HG03432 (cell line): ENCODE data around the gene AP1M1.
"Not testable (repeated sequence)": the region's sequence is repeated elsewhere in the genome, so short reads cannot be mapped to it uniquely, and the experiment has no call there.

ENCODE experiments used
- ATAC-seq: cut with Tn5 transposase; IDR thresholded peaks from one replicate; pipeline ENCODE4 v1.9.1; 2021; ENCODE audit warnings: mild to moderate bottlenecking, moderate library complexity; ENCODE audit not compliant: unreplicated experiment

The AP1M1 gene

DNA sequence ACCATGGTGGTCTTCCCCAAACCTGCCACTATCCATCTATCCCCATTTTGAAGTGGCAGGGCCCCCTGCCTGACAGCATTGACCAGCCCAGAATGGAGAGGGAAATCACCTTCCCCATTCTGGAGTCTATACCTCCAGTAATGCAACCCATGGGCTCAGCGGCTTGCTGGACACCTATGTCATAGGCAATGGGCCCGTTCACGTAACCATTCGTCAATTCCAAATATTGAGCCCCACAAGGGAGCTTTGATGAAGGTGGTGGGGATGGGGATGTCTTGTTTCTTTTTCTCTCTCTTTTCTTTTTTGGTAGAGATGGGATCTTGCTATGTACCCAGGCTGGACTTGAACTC is 63.1 kb downstream of the AP1M1 start:
- ATAC-seq: no peak

DNA sequence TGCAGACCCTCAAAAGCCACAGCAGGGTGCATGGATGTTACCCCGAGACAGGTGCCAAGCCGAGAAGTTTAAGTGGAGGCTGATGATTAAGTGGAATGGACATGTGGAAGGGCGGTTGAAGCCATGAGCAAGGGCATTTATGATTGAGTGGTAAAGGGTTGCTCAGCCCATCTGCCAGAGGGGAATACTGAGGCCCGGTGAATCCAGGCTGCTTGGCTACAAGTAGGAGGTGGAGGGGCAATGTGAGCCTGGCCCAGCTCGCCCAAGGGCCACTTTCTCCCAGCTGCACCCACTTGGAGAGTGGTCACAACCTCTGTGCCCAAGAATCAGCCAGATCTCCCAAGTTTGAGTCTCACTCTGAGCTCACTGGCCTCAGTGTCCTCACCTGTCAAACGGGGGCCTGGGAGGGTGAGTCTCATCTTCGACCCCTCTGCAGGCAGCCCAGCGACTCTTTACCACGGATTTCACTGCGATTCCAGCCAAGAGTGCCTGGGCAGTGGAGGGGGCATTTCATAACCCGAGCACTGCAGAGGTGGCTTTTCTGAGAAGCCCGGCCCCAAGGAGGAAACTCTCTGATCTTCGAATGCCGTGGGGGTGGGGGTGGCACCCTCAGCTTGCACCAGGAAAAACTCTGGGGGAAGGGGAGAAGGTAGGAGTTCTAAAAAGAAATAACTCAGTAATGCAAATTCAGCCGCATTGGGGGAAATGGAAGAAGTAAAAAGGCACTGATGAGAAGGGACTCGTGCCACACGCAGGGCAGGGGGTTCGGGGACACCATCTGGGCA is 64.1 kb downstream of the AP1M1 start:
- no peak for ATAC-seq

DNA sequence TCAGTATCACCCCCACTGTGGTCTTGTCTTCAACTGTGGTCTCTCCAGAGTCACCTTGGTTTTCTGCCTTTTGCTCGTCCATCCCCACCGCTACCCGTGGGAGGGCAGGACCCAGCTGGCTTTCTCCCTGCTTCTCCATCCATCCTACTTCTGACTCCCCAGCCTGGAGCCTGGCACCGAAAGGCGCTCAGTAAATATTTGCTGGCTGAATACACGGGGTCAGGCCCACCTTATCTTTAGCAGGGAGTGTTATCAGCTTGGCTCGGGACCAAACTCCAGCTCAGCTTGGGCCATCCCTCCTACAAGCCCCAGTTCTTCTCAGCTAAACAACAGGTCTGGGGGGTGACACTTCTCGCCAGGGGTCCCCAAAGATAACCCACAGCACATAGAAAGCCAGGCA is 64.9 kb downstream of the AP1M1 start:
- no peak for ATAC-seq

DNA sequence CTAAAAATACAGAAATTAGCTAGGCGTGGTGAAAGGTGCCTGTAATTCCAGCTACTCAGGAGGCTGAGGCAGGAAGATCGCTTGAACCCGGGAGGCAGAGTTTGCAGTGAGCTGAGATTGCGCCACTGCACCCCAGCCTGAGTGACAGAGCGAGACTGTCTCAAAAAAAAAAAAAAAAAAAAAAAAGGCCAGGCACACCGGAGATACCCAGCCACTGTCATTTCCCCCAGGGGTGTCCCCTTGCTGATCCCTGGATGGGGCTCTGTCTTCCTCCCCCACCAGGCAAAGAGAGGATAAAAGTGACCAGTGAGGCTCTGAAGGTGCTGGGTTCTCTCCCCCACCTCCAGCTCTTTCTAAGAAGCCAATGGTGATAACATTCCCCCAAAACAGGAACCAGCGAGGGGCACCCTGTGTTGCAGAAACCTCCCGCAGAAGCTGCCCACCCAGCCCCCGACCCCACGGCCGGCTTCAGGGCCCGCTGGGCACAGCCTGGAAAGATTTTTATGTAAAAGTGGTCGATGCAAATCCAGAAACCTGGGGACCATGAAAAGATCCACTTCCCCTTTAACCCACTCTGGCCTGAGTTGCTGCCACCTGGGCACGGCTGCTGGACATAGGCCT is 65.5 kb downstream of the AP1M1 start:
- no peak for ATAC-seq

DNA sequence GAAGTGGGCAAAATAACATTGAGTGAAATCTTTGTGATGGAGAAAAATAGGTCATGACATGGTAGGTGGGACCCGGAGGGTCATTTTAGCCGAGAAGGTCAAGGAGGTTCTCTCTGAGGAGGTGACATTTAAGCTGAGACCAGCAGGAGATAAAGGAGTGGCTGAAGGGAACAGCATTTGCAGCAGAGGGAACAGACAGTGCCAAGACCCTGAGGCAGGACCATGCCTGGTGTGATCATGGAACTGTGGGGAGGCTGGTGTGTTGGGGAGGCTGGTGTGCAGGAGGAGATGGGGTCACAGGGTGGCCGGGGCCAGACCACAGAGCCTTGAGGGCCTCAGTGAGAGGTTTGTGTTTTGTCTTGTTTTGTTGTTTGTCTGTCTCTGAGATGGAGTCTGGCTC is 67.5 kb downstream of the AP1M1 start:
- ATAC-seq: no peak

DNA sequence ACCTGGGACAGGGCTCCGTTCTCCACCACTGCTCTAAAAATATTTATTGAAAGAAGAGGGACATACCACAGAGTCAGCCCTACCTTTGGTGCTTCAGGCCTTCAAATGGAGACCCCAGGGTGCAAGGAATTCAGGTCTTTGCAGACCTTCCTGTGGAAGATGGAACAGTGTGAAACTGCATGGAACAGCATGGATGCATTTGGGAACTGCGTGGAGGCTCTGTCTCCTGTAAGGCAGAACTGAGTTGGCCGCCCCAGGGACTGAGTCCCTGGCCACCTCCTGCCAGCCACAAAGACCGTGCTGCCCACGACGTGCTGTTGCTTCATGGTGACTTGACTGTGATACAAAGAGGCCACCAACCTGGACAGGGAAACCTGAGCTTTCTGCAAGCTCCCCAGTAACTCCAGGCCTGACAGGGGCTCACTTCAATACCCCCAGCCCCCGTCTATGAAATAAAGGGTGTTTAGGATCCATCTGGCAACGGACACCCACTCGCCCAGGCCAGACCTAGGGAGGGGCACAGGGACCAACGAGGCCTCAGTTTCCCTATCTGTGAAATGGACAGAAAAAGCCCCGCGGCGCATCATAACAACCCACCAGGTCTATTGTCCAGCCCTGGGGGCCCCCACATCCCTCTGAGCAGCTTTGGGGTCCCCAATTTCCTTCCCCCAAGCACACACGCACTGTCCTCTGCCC is 68.3 kb downstream of the AP1M1 start:
- no peak for ATAC-seq

DNA sequence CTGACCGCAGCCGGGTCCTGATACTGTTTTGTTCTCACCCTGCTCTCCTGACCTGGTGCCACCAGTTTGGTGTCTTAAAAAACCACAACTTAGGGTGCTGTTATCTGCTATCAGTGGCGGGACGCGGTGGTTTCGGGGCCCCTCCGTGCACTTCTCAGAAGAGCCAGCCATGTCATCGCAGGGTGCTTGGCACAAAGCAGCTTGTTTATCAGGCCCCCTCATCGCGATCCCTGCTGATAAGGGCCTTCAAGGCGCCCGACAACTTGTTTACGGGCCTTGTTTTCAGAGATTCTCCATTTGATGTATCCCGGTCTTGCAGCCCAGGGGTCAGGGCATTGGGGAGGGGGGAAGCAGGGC is 68.9 kb downstream of the AP1M1 start:
- no peak for ATAC-seq

DNA sequence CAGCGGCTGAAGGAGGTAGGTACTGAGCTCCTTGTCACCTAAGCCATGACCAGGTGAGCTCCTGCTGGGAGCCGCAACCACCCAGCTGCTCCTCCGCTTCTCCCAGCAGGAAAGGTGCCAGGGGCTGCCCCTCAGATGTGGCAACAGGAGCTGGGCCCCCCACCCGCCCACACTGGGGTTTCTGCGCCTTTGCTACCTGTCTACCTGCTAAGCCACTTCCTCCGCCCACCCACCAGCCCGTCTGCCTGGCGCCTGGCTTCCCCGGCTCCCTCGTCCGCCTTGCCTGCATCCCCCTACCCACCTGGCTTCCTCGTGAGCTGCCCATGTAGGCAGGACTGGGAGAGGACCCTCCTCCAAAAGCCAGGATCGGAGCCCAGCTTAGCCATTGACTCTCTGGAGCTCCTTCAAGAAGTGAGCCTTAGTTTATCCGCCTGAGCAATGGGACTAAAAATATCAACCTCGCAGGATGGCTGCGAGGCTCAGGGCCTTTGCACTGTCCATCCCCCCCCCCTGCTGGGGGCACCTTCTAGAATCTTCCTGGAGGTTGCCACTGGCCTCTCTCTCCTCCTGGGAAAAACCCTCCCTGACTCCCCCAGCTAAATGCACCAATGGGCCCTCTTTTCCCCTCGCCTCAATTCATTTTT is 71.1 kb downstream of the AP1M1 start:
- ATAC-seq: no peak

DNA sequence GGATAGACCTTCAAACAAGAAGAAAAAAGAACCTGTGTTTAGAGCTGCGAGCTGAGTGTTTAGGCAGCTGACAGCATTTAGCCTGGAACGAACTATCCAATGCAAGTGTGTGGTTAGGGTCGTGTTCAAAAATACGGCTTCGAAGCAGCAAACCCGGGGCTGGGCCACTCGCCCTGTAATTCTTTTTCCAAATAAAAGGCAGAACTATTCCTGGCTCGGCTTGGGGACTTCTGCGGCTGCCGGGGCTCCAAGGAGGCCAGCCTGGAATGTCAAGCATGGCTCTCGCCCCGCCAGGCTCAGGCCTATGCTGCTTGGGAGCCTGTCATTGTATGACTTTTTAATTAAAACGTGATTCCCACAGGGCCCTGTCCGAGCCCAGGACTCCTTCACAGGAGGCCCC is 75.2 kb downstream of the AP1M1 start:
- no peak for ATAC-seq

DNA sequence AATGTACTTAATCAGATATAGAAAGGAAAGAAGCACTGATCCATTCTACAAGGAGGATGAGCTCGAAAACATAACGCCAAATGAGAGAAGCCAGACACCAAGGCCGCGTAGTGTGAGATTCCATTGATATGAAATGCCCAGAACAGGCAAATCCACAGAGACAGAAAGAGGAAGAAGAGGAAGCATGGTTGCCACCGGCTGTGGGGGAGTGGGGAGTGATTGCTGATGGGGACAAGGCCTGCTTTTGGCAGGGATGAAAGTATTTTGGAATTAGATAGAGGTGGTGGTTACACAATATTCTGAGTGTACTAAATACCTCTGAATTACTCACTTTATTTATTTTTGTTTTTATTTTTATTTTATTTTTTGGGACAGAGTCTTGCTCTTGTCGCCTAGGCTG is 76.7 kb downstream of the AP1M1 start:
- ATAC-seq: no peak

DNA sequence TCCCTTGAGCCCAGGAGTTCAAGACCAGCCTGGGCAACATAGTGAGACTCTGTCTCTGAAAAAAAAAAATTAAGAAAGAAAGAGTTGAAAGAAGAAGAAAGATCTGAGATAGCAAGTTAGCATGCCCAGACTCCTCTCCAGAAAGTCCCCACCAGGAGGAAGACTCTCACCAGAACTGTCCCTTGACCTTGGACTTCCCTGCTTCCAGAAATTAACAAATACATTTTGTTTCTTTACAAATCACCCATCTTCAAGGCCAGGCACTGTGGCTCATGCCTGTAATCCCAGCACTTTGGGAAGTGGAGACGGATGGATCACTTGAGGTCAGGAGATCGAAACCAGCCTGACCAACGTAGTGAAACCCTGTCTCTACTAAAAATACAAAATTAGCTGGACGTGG is 82.6 kb downstream of the AP1M1 start:
- no peak for ATAC-seq

DNA sequence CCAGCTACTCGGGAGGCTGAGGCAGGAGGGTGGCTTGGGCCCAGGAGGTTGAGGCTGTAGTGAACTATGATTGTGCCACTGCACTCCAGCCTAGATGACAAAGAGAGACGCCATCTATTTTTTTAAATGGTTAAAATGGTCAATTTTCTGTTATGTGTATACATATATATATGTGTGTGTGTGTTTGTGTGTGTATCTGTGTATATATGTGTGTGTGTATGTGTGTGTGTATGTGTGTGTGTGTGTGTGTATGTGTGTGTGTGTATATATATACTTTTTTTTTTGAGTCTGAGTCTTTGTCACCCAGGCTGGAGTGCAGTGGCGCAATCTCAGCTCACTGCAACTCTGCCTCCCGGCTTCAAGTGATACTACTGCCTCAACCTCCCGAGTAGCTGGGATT is 84.0 kb downstream of the AP1M1 start:
- ATAC-seq: no peak

DNA sequence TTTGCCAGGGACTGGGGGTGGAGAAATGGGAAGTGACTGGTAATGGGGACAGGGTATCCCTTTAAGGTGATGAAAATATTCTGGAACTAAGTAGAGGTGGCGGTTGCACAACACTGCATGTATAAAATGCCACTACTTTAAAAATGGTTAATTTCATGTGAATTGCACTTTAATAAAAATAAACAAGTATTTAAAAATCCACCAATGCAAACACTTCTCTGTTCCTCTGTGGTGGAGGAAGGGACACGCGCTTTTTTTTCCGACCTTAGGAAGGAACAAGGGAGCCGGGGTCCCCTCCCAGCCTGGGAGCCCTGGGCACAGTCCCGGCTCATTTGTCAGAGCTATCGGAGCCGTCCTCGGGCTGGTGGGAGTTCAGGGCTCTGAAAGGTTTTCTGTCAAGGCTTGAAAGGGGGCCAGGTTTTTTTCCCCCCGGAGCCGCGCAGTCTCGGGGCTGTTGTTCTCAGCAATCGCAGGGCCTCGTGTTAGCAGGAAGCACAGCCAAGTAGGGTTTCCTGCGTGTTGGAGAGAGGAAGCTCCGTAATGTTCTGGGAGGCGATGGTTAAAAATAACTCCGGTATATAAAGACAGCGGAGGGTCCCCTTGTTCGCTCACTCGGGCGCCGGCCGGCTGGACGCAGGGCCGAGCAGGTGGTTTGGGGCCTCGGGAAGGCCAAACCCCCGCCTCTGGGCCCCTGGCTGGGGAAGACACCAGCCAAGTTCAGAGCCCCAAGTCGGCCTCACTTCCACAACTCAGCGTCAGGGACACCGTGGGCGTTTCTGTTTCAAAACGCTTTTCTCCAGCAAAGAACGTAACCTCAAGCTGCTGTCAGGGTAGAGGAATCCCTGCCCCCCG is 85.7 kb downstream of the AP1M1 start:
- ATAC-seq: no peak

DNA sequence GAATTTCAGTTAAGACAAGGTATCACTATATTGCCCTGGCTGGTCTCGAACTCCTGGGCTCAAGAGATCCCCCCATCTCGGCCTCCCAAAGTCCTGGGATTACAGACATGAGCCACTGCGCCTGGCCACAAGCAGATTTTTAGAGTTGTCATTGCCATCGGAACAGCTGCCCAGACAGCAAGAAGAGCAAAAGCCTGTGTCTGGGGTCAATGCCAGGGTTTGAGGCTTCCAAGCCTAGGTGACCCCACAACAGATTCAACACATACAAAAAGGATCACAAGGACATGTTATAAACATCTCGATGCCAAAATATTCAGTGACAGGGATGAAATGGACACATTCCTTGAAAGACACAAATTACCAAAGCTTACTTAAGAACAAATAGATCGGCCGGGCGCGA is 86.8 kb downstream of the AP1M1 start:
- ATAC-seq: no peak

DNA sequence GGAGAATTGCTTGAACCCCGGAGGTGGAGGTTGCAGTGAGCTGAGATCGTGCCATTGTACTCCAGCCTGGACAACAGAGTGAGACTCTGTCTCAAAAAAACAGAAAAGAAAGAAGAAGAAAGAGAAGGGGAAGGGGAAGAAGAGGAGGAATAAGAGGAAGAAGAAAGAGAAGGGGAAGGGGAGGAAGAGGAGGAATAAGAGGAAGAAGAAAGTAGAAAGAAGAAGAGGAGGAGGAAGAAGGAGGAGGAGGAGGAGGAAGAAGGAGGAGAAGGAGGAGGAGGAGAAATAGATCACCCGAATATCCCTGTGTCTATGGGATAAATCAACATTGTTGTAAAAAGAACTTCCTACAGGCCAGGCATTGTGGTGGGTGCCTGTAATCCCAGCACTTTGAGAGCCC is 87.4 kb downstream of the AP1M1 start:
- not testable (repeated sequence) for ATAC-seq

DNA sequence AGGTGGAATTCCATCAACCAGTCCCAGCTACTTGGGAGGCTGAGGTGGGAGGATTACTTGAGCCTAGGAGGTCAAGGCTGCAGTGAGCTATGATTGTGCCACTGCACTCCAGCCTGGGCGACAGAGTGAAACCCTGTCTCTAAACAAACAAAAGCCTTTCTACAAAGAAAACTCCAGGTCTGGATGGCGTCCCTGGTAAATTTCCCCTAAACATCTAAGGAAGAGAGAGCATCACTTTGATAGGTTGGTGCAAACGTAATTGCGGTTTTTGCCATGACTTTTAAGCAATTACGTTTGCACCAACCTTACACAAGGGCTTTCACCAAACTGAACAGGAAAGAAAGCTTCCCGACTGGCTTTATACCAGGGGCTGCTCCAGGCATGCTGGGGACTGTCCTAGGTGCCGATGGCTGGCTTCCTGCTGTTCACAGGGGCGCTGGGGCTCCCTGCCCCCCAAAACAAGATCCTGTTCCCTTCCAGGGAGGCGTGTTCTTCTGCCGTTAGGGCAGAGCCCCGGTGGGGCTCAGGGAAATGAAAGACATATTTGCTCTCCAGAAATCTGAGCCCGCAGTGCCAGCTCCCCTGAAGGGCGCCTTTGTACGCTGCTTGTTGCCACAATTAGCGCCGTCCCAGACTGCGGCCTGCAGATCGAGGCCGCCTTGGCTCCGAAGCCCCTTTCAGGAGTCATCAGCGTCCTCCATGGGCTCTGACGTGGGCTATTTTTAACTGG is 88.2 kb downstream of the AP1M1 start:
- ATAC-seq: no peak

DNA sequence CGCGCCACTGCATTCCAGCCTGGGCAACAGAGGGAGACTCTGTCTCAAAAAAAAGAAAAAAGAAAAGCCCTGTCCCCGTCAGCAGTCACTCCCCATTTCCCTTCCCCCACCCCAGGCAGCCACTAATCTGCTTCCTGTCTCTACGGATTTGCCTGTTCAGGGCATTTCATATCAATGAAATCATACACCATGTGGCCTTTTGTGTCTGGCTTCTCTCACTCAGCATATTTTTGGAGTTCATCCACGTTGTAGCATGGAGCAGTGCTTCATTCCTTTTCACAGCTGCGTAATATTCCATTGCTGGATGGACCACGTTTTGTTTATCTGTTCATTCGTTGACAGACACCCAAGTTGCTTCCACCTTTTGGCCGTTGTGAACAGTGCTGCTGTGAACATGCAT is 90.8 kb downstream of the AP1M1 start:
- ATAC-seq: no peak

DNA sequence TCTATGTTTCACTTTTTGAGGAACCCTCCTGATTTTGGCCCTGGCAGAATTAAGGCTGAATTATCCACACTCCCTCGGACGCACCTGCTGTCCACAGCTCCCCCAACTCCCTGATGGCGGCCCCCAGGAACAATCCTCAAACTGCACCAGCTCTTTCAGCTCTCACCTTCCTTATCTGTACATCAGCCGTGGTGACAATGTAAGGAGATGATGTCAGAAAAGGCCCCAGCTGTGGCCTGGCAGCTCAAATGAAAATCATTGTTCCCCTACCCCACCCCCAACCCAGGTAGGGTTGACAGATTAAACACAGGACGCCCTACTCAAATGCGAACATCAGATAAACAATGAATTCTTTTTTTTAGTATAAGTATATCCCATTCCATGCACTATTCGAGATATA is 91.9 kb downstream of the AP1M1 start:
- ATAC-seq: no peak

DNA sequence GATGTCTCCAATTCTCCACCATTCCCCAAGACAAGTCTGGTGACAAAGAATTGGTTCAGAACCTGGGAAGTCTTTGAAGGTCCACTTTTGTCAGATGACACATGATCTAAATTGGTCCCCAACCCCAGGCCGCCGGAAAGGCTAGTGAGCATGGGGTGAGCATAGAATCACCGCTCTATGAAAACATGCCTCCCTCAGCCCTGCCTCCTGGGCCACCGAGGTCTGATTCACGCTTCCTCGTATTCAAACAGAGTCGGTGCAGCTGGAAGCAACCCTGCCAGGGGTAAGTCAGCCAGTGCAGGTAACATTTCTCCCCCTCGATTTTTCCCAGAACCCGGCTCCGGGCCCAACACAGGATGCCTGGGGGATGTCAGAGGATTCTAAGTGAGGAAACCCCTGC is 93.0 kb downstream of the AP1M1 start:
- no peak for ATAC-seq
